GM19324 (cell line): Measurements from ENCODE around the gene AKR1D1.
"Not testable (repeated sequence)": the region's sequence is repeated elsewhere in the genome, so short reads cannot be mapped to it uniquely, and the experiment has no call there.

Experiments used
- ATAC-seq: cut with Tn5 transposase; IDR thresholded peaks from one replicate; pipeline ENCODE4 v1.9.1; 2021; ENCODE audit warnings: mild to moderate bottlenecking, moderate library complexity; ENCODE audit not compliant: unreplicated experiment, low FRiP score

Gene AKR1D1, protein sequence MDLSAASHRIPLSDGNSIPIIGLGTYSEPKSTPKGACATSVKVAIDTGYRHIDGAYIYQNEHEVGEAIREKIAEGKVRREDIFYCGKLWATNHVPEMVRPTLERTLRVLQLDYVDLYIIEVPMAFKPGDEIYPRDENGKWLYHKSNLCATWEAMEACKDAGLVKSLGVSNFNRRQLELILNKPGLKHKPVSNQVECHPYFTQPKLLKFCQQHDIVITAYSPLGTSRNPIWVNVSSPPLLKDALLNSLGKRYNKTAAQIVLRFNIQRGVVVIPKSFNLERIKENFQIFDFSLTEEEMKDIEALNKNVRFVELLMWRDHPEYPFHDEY

DNA sequence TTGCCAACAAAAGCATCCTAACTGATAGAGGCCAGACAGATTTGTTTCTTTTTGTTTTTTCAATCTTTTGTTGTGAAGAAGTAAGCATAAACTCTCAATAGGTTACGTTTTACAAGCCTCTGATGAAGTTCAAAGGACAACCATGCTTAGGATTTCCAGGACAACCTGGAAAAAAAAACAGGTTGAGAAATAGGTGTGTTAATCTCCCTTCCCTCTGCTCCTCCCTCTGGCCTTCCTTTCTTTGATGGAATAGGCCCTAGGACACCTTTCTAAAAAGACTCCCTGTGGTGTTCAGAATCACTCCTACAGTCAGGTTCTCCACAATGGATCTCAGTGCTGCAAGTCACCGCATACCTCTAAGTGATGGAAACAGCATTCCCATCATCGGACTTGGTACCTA is at the start of gene AKR1D1:
Gene AKR1D1, plus strand, starts transcription at position 264 of the 400 bp plus-strand sequence. Its CDS starts 60 bp downstream, at position 324.
- ATAC-seq: no peak

DNA sequence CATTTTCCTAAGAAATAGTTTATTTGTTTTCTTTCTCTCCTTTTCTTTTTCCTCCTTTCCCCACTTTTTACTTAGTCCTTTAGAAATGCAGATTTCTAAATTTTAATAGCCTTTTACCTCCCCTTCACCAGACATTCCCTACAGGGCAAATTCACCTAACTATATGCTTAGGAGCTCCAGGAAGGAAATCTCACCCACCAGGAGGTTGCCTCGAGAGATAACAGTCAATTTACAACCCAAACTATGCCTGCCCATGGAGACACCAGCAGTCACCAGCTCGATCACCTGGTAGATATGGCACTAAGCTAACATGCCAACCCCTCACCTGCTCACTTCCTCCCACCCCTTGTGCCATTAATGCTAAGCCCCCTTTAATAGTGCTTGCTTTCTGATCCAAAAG is 49.2 kb upstream of the AKR1D1 start:
- no peak for ATAC-seq

DNA sequence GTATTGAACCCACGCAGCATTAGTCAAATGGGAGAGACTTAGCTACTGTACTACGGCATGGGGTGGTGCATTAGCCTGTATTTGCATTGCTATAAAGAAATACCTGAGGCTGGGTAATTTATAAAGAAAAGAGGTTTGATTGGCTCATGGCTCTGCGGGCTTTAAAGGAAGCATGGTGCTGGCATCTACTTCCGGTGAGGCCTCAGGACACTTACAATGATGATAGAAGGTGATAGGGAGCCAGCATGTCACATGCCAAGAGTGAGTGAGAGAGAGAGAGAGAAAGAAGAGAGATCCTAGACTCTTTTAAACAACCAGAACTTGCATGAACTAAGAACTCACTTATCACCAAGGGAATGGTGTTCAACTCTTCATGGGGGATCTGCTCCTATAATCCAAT is 47.1 kb upstream of the AKR1D1 start:
- no peak for ATAC-seq

DNA sequence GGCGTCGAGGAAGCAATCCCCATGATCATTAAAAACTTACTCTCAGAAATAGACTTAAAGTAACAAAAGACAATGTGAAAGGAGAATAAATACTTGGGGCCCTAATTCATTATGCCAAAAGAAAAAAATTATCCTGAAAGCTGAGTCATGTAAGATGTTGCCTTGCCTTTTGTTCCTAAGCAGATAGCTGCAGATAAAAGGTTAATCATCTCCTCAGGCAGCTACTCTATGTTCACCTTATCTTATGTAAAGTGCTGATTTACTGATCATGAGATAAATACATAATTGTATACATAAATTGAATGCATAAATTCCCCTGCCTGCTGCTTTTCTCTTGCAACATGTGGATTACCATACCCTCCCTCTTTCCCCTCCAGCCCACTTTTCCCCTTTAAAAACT is 46.3 kb upstream of the AKR1D1 start:
- no peak for ATAC-seq

GRCh38 chr7:138030679-138031351 is 45.4 kb upstream of the AKR1D1 start:
- ATAC-seq: no peak

GRCh38 chr7:138032186-138032585 is 44.1 kb upstream of the AKR1D1 start:
- ATAC-seq: peak; percentile 64

- no peak for ATAC-seq
Observed at GRCh38 chr7:138032770-138033169, 43.5 kb upstream of the AKR1D1 start.

GRCh38 chr7:138033241-138033640 is 43.0 kb upstream of the AKR1D1 start:
- ATAC-seq: no peak

- ATAC-seq: no peak
Observed at GRCh38 chr7:138036135-138036534, 40.1 kb upstream of the AKR1D1 start.

DNA sequence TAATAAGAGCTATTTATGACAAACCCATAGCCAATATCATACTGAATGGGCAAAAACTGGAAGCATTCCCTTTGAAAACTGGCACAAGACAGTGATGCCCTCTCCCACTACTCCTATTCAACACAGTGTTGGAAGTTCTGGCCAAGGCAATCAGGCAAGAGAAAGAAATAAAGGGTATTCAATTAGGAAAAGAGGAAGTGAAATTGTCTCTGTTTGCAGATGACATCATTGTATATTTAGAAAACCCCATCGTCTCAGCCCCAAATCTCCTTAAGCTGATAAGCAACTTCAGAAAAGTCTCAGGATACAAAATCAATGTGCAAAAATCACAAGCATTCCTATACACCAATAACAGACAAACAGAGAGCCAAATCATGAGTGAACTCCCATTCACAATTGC is 36.2 kb upstream of the AKR1D1 start:
- not testable (repeated sequence) for ATAC-seq

GRCh38 chr7:138044897-138045296 is 31.4 kb upstream of the AKR1D1 start:
- ATAC-seq: no peak

- no peak for ATAC-seq
Observed at GRCh38 chr7:138047907-138048306, 28.4 kb upstream of the AKR1D1 start.

GRCh38 chr7:138049505-138050116 is 26.6 kb upstream of the AKR1D1 start:
- ATAC-seq: no peak

- not testable (repeated sequence) for ATAC-seq
Observed at GRCh38 chr7:138051712-138052247, 24.5 kb upstream of the AKR1D1 start.

GRCh38 chr7:138052696-138053095 is 23.6 kb upstream of the AKR1D1 start:
- no peak for ATAC-seq

GRCh38 chr7:138055698-138056097 is 20.6 kb upstream of the AKR1D1 start:
- not testable (repeated sequence) for ATAC-seq

- ATAC-seq: no peak
Observed at GRCh38 chr7:138063400-138063799, 12.9 kb upstream of the AKR1D1 start.

DNA sequence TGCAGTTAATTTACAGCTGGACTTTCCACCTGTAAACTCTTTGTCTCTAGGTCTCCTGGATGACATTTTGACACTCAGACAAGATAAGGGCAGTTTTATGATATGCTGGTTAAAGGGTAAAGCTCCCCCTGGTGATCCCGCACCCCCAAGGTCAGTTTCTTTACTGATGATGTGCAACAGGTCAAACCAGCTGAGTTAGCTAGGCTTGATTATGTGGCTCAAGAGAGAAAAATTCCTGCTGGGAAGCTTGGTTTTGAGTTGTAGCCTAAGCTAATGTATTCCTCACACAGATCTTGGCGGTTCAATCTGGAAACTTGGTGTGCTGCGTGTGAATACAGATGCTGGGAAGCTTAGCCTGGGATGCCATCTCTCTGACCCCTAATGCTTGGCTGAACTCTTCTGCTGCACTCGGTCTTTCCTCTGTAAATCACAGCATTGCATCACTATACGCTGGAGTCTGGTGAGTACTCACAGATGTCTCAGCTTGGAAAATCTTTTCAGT is 11.4 kb upstream of the AKR1D1 start:
- no peak for ATAC-seq

- ATAC-seq: no peak
Observed at GRCh38 chr7:138065827-138066226, 10.4 kb upstream of the AKR1D1 start.

DNA sequence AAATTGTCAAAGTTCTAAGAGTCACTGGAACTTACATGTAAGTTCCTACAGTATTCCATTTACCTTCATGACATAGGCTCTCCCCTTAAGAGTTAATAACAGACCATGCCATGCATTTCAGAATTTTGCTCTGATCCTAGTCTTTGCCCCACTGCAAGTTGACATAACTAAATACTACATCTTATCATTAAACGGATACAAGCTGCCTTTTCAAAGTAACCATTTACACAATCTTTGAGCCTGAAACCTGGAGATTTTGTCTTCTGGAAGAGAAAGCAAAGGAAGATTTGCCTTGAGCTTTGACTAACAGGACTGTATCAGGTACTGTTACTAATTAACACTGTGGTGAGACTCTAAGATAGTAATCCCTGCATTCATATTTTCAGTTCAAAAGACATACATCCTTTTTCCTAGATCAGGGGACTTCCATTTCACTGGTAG is 9.3 kb upstream of the AKR1D1 start:
- no peak for ATAC-seq

DNA sequence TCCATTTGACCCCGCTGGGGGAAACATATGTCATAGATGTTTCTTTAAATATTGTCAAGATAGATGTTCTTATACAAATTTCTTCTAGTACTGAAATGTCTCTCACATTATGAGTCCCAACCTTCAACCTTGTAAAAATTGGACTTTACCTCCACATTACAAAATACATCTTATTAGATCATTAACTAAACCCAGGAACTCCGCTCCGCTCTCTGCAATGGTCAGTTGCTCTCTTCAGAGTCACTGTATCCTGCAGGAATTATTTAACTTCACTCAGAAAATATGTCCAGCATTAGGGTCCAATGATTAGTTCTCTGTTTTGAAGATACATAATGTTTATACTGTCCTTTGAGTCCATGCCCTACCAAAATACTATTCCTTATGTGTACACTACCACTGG is 8.5 kb upstream of the AKR1D1 start:
- no peak for ATAC-seq
